Measurements from ENCODE around the gene UPK1A. TPM values are rescaled to one million over a fixed set of nuclear protein-coding genes. Genes with fewer than 3 reads are reported as not detected.

UPK1A gene
- total and polyA plus RNA-seq, 10 of the 15 experiments (the other 5 are each of a cell fraction or from before 2014, with no cell fraction given), result 0.15 to 1.9 (median 0.26) TPM; not detected in 7

- TF ChIP-seq MYC (IDR thresholded peaks at IDR 0.05; ENCODE audit: insufficient read depth, insufficient read length, insufficient replicate concordance, low read length, severe bottlenecking) (no peak), MTA2 (IDR thresholded peaks at IDR 0.05; ENCODE audit: low read depth) (no peak), ATF3 (IDR thresholded peaks at IDR 0.05; ENCODE audit: borderline replicate concordance, extremely low read depth, low read depth, low read length) (no peak), EP300 (IDR thresholded peaks at IDR 0.05; ENCODE audit: borderline replicate concordance in 1 of 2, control insufficient read depth in 1 of 2, low read depth in 2 of 2, low read length in 2 of 2) (no peak), ZBTB11 (CRISPR knock-in tag; IDR thresholded peaks at IDR 0.05) (no peak), NR2C2 (IDR thresholded peaks at IDR 0.05; ENCODE audit: borderline replicate concordance, control insufficient read depth, insufficient read length, low read depth) (no peak), ZBTB4 (CRISPR knock-in tag; IDR thresholded peaks at IDR 0.05) (no peak), PAX5 (IDR thresholded peaks at IDR 0.05; ENCODE audit: borderline replicate concordance, low read depth, low read length) (no peak), STAT1 (conservative IDR thresholded peaks at IDR 0.05) (no peak; the same call in 1 of the 2 replicates), CHD4 (IDR thresholded peaks at IDR 0.05) (0 out of 2 replicates have a peak, but pooled peaks have one; percentile 75), SIN3A (IDR thresholded peaks at IDR 0.05; ENCODE audit: low read depth, low read length) (peak; percentile 24), MAX (IDR thresholded peaks at IDR 0.05; ENCODE audit: low read depth, low read length) (no peak; the same call in 1 of the 2 replicates), SMARCA5 (IDR thresholded peaks at IDR 0.05) (peak; percentile 72), MEF2B (IDR thresholded peaks at IDR 0.05; ENCODE audit: partially characterized antibody, poor library complexity, severe bottlenecking) (no peak), ZZZ3 (IDR thresholded peaks at IDR 0.05; ENCODE audit: control insufficient read depth, insufficient read length, low read depth) (no peak), ZNF592 (IDR thresholded peaks at IDR 0.05) (no peak)
Measured at GRCh38 chr19:35716801-35717664, 50.7 kb downstream of the UPK1A start (continued).
